Activated CD8-positive, alpha-beta memory T cell treated with anti-CD3 and anti-CD28 coated beads, Interleukin-2, amount 50 U/mL, for 48 hours (primary cell): Measurements from ENCODE around the gene MAP4K3.

ENCODE experiments used
- DNase-seq: peaks from one replicate; pipeline ENCODE4 v3.0.0-alpha.2; 2020

Gene MAP4K3

DNA sequence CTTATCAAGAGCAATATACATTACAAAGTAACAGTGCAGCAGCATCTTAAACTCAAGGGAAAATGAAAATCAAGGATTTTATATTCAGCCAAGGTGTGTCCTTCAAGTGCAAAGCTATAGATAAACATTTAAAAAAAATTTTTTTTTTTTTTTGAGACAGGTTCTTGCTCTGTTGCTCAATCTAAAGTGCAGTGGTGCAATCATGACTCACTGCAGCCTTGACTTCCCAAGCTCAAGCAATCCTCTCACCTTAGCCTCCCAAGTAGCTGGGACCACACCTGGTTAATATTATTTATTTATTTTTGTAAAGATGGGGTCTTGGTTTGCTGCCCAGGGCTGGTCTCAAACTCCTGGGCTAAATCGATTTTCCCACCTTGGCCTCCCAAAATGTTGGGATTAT is 202.3 kb downstream of the MAP4K3 start:
- no peak for DNase-seq

- DNase-seq, result no peak
Measured at GRCh38 chr2:39232141-39232540, 204.9 kb downstream of the MAP4K3 start.

DNA sequence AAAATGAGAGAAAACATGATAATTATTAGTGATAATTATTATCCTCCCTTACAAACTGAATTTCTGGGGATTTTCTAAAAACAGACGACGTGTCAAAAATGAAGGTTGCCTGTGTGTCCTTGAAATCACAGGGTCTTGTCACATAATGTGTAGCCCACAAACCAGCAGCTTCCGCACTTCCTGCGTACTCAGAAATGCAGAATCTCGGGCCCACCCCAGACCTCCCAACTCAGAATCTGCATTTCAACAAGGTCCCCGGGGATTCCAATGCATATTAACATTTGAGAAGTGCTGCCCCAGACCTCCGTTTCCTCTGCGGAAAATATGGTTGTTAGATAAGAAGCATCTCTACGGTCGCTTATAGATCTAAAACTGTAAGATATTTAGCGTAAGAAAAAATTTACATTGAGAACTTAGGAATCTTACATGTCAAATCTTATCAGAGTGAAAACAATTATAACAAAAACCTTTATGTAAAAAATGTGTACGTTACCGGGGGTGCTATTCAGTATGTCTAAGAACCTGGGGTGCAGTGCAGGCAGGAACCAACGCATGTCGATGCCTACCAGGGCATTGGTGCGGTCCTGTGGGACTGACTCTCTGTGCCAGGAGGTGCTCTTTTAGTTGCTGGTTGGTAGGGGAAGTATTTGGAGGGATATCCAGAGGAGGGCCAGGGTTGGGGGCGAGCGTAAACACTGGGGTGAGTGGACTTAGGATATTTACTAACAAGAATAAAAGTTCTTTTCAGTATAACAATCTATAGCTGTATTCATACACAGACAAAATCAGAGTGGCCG is 208.5 kb downstream of the MAP4K3 start:
- DNase-seq, result no peak

- peak; percentile 90 for DNase-seq
Measured at GRCh38 chr2:39227628-39228412, 209.3 kb downstream of the MAP4K3 start.

DNA sequence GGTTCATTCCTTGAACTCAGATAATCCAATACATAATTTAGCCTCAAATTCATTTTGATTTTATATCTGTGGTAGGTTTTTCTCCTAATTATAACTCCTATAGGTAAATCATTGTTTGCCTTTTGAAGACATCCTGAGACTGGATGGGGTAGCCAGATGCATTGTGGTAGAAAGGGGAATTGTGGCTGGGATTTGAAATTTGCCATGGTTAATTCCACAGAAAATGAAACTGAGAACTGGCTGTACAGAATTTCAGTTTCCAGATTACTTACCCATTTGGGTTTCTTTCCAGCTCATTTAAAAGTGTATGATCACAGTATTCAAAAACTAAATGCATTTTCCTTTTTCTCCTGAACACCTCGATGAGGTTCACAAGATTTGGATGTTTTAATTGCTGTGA is 211.5 kb downstream of the MAP4K3 start:
- DNase-seq, result no peak

GRCh38 chr2:39223909-39224308 is 213.2 kb downstream of the MAP4K3 start:
- no peak for DNase-seq

DNA sequence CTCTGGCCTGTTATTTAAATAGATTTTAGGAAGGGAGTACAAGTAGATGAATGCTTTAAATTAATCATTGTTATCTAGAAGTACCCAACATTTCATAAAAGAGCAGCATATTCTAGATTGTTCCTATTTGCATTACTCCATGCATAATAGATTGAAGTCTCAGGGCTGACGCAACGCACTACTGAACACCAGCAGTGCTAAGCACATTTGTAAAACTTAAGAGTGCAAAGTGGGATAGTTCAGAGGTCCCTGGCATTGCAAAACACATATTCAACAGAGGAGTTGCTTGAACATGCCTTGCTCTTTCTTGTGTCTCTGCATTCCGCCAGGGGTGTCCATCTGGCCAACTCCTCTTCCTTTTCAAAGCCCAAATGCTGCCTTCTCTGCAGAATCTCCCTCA is 215.6 kb downstream of the MAP4K3 start:
- no peak for DNase-seq

DNA sequence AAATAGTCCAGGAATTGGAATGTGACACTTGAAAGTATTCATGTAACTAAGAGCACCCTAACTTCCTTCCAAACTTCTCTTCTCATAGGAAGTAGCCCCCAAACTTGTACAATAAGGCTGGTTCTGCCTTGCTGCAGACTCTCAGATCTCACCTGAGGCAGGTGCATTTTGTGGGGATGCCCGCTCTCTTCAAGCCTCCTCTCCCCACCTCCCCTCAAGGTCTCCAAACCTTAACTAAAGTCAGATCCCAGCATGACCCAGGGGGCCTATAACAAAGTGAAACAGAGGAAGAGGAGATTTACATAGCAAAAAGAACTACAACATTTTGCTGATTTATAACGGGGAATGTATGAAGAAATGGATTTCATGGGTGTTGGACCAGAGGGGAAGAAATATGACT is 216.9 kb downstream of the MAP4K3 start:
- DNase-seq, result no peak

DNA sequence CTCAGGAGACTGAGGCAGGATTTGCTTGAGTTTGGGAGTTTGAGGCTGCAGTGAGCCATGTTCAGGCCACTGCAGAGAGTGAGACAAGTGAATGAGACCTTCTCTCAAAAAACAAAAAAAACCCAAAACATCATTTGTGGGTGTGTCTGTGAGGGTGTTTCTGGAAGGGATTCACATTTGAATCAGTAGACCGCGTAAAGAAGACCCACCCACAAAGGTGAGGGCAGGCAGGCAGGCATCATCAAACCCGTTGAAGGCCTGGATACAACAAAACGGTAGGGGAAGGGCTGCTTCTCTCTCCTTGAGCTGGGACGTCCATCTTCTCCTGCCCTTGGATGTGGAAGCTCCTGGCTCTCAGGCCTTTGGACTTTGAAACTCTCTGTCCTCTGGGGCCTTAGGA is 218.7 kb downstream of the MAP4K3 start:
- DNase-seq, result no peak

DNA sequence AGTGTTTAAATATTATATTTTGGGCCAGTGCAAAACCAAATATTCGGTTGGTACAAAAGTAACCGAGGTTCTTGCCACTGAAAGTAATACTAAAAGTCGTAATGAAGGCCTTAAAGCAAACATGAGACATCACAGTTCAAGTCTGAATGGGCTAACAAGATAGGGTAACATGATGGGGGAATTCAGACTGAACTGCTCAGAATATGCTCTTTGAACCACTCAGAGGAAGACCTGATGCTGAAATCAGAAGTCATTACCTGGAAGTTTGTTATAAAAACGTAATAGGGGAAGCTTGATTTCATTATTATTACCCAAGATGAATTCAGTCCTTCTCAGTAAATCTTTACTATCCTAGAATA is 219.9 kb downstream of the MAP4K3 start:
- no peak for DNase-seq

- DNase-seq, result peak; percentile 72
Measured at GRCh38 chr2:39216346-39217191, 220.5 kb downstream of the MAP4K3 start.

- no peak for DNase-seq
Measured at GRCh38 chr2:39215545-39215944, 221.5 kb downstream of the MAP4K3 start.

DNA sequence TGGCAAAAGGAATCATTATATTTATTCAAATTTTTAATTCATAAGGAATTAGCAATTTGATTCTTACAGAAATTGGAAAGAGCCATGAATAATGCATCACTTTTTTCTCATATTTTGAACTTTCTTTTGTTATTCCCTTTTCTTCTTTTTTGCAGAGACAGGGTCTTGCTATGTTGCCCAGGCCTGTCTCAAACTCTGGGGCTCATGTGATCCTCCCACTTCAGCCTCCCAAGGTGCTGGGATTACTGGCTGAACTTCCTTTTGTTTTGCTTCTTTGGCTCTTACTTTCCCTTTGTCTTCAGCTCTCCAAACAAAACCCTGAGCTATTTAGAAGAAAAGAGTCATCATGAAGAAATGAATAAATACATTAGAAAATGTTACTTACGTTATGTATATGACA is 224.1 kb downstream of the MAP4K3 start:
- no peak for DNase-seq

DNA sequence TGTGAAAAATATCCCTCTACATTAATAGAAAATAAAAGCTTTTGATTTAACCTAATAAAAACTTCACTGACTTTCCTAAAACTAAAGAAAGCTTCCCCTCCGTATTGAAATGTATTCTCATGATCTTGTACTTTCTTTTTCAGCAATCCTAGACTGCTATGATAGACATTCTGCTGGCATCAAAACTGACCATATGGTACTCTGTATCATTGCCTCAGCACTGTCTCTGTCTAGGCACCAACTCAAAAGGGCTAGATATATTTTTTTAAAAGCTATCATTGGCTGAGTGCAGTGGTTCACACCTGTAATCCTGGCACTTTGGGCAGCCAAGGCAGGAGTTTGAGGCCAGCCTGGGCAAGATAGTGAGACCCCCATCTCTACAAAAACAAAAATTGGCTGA is 226.2 kb downstream of the MAP4K3 start:
- DNase-seq, result no peak

DNA sequence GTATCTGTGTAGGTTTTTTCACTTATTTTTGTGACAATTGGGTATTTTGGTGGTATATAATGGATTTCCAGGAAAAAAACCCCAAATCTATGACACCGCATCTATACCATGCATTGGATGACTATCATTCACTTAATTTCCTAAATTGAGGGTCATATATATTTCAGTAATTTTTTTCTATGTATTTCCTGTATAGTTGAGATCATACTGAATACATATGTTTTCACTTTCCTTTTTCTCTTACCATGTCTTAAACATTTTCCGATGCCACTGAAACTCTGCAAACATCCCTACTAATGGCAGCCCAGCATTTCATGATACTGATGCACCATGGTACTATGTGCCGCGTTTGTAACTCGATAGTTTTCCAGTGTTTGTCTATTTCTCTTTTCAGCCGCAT is 233.7 kb downstream of the MAP4K3 start:
- DNase-seq, result no peak

- no peak for DNase-seq
Measured at GRCh38 chr2:39202639-39203369, 234.3 kb downstream of the MAP4K3 start.
